ENCODE data around the gene TPRG1. TPM values are rescaled to one million over a fixed set of nuclear protein-coding genes. Genes with fewer than 3 reads are reported as not detected.

TPRG1 gene
- total RNA-seq, 2 experiments from 2014 or later, result 9.7 to 10.5 TPM

- Mint-ChIP-seq H3K9me3 (ENCODE audit: low read depth) (no peaks in the 10 kb centered on the region), H3K36me3 (peaks cover 1% of the 10 kb centered on the region), H3K4me1 (no peaks in the 10 kb centered on the region), H3K4me3 (no peak overlapping the region), H3K27me3 (no peaks in the 10 kb centered on the region), H3K27ac (no peak overlapping the region)
- ATAC-seq, result no peak
- CTCF ChIA-PET, result interaction anchor here (1.8 kb wide), 1 partner anchor 11 kb away, joined by 5 read pairs; no protein-coding TSS in a partner anchor
- no peak for DNase-seq
Measured at GRCh38 chr3:189344996-189345395, 173.2 kb downstream of the TPRG1 start.

- H3K27me3 Mint-ChIP-seq, result no peaks in the 10 kb centered on the region
- peaks cover 4% of the 10 kb centered on the region for H3K36me3 Mint-ChIP-seq
- no peak overlapping the region for H3K4me3 Mint-ChIP-seq
- ATAC-seq (no peak), DNase-seq (no peak)
- H3K4me1 Mint-ChIP-seq, result no peaks in the 10 kb centered on the region
- peaks cover 2% of the 10 kb centered on the region for H3K9me3 Mint-ChIP-seq (ENCODE audit: low read depth)
- CTCF ChIA-PET, result no interaction called here
- no peak overlapping the region for H3K27ac Mint-ChIP-seq
Measured at GRCh38 chr3:189349772-189350171, 178.0 kb downstream of the TPRG1 start.

GRCh38 chr3:189353318-189353965, 181.7 kb downstream of the TPRG1 start:
- Mint-ChIP-seq H3K4me1 (peaks cover 11% of the 10 kb centered on the region), H3K27me3 (no peaks in the 10 kb centered on the region), H3K36me3 (peaks cover 7% of the 10 kb centered on the region), H3K4me3 (no peak overlapping the region), H3K9me3 (ENCODE audit: low read depth) (peaks cover 2% of the 10 kb centered on the region), H3K27ac (no peak overlapping the region)
- CTCF ChIA-PET, result interaction anchor here (1.4 kb wide), 1 partner anchor 11 kb away, joined by 3 read pairs; no protein-coding TSS in a partner anchor
- ATAC-seq, result no peak
- no peak for DNase-seq

- DNase-seq, result no peak
- ATAC-seq, result no peak
- H3K27ac Mint-ChIP-seq, result no peak overlapping the region
- no peaks in the 10 kb centered on the region for H3K27me3 Mint-ChIP-seq
- CTCF ChIA-PET, result interaction anchor here (1.6 kb wide), 1 partner anchor 25 kb away, joined by 4 read pairs; no protein-coding TSS in a partner anchor
- peaks cover 9% of the 10 kb centered on the region for H3K36me3 Mint-ChIP-seq
- no peak overlapping the region for H3K4me3 Mint-ChIP-seq
- H3K4me1 Mint-ChIP-seq, result peaks cover 11% of the 10 kb centered on the region
- peaks cover 2% of the 10 kb centered on the region for H3K9me3 Mint-ChIP-seq (ENCODE audit: low read depth)
Measured at GRCh38 chr3:189353988-189354889, 182.5 kb downstream of the TPRG1 start.

- ATAC-seq (no peak), DNase-seq (no peak)
- Mint-ChIP-seq H3K27ac (no peak overlapping the region), H3K27me3 (no peaks in the 10 kb centered on the region), H3K4me3 (no peak overlapping the region), H3K9me3 (ENCODE audit: low read depth) (peaks cover 2% of the 10 kb centered on the region), H3K36me3 (peaks cover 8% of the 10 kb centered on the region), H3K4me1 (peaks cover 11% of the 10 kb centered on the region)
- CTCF ChIA-PET, result interaction anchor here (0.7 to 1.6 kb wide), 8 partner anchors 11 to 1676 kb away, joined by 3 to 7 read pairs (median 4); no protein-coding TSS in a partner anchor
Measured at GRCh38 chr3:189355115-189355480, 183.3 kb downstream of the TPRG1 start.

- peaks cover 8% of the 10 kb centered on the region for H3K36me3 Mint-ChIP-seq
- H3K27ac Mint-ChIP-seq, result peak overlapping the region; percentile 80
- peak overlapping the region; percentile 1 for H3K4me3 Mint-ChIP-seq
- H3K9me3 Mint-ChIP-seq (ENCODE audit: low read depth), result peaks cover 2% of the 10 kb centered on the region
- DNase-seq, result peak; percentile 49
- CTCF ChIA-PET, result interaction anchor here (0.7 to 1.6 kb wide), 11 partner anchors 8 to 1677 kb away, joined by 3 to 7 read pairs (median 3); no protein-coding TSS in a partner anchor
- peak; percentile 79 for ATAC-seq
- peaks cover 11% of the 10 kb centered on the region for H3K4me1 Mint-ChIP-seq
- no peaks in the 10 kb centered on the region for H3K27me3 Mint-ChIP-seq
Measured at GRCh38 chr3:189355481-189356201, 183.9 kb downstream of the TPRG1 start.

GRCh38 chr3:189360291-189360690, 188.5 kb downstream of the TPRG1 start:
- no peak for DNase-seq
- no peak overlapping the region for H3K27ac Mint-ChIP-seq
- no peaks in the 10 kb centered on the region for H3K9me3 Mint-ChIP-seq (ENCODE audit: low read depth)
- H3K4me3 Mint-ChIP-seq, result no peak overlapping the region
- no peak for ATAC-seq
- H3K4me1 Mint-ChIP-seq, result peaks cover 10% of the 10 kb centered on the region
- CTCF ChIA-PET, result interaction anchor here (1.2 kb wide), 1 partner anchor 88 kb away, joined by 4 read pairs; no protein-coding TSS in a partner anchor
- no peaks in the 10 kb centered on the region for H3K27me3 Mint-ChIP-seq
- peaks cover 4% of the 10 kb centered on the region for H3K36me3 Mint-ChIP-seq

GRCh38 chr3:189361103-189361835, 189.5 kb downstream of the TPRG1 start:
- no peak overlapping the region for H3K27ac Mint-ChIP-seq
- peaks cover 2% of the 10 kb centered on the region for H3K4me1 Mint-ChIP-seq
- no peaks in the 10 kb centered on the region for H3K27me3 Mint-ChIP-seq
- peaks cover 6% of the 10 kb centered on the region for H3K36me3 Mint-ChIP-seq
- no peak for ATAC-seq
- CTCF ChIA-PET, result interaction anchor here (0.8 to 1.2 kb wide), 2 partner anchors 30 to 89 kb away, joined by 3 to 4 read pairs; no protein-coding TSS in a partner anchor
- H3K9me3 Mint-ChIP-seq (ENCODE audit: low read depth), result no peaks in the 10 kb centered on the region
- no peak for DNase-seq
- H3K4me3 Mint-ChIP-seq, result no peak overlapping the region

GRCh38 chr3:189363590-189364255, 192.0 kb downstream of the TPRG1 start:
- Mint-ChIP-seq H3K27me3 (no peaks in the 10 kb centered on the region), H3K4me1 (peaks cover 11% of the 10 kb centered on the region), H3K27ac (no peak overlapping the region), H3K4me3 (no peak overlapping the region), H3K9me3 (ENCODE audit: low read depth) (no peaks in the 10 kb centered on the region), H3K36me3 (peaks cover 1% of the 10 kb centered on the region)
- ATAC-seq (no peak), DNase-seq (no peak)
- CTCF ChIA-PET, result interaction anchor here (0.7 to 1.5 kb wide), 4 partner anchors 8 to 28 kb away, joined by 3 to 6 read pairs (median 4); no protein-coding TSS in a partner anchor

- Mint-ChIP-seq H3K4me1 (peaks cover 16% of the 10 kb centered on the region), H3K9me3 (ENCODE audit: low read depth) (no peaks in the 10 kb centered on the region), H3K4me3 (no peak overlapping the region), H3K36me3 (peaks cover 1% of the 10 kb centered on the region), H3K27ac (no peak overlapping the region), H3K27me3 (no peaks in the 10 kb centered on the region)
- CTCF ChIA-PET, result interaction anchor here (0.7 kb wide), 1 partner anchor 9 kb away, joined by 4 read pairs; no protein-coding TSS in a partner anchor
- no peak for ATAC-seq
- no peak for DNase-seq
Measured at GRCh38 chr3:189365609-189366564, 194.1 kb downstream of the TPRG1 start.

GRCh38 chr3:189368384-189368783, 196.6 kb downstream of the TPRG1 start:
- Mint-ChIP-seq H3K4me3 (no peak overlapping the region), H3K4me1 (peaks cover 16% of the 10 kb centered on the region), H3K27ac (no peak overlapping the region), H3K9me3 (ENCODE audit: low read depth) (no peaks in the 10 kb centered on the region), H3K36me3 (peaks cover 1% of the 10 kb centered on the region), H3K27me3 (no peaks in the 10 kb centered on the region)
- CTCF ChIA-PET, result no interaction called here
- no peak for DNase-seq
- peak; percentile 20 for ATAC-seq
